Activated CD4-positive, alpha-beta T cell treated with anti-CD3 and anti-CD28 coated beads, Interleukin-10, Interleukin-2, amounts not matched to agents 100 ng/mL and 50 ng/mL, durations not matched to agents 16 hours and 8 hours (primary cell): Measurements from ENCODE around the gene ITFG1.
"Not testable (repeated sequence)": the region's sequence is repeated elsewhere in the genome, so short reads cannot be mapped to it uniquely, and the experiment has no call there.

Source experiments
- DNase-seq: peaks from one replicate; pipeline ENCODE4 v3.0.0-alpha.2; 2020

ITFG1 gene

GRCh38 chr16:47143677-47144558, 316.9 kb downstream of the ITFG1 start, which contains the start of gene NETO2:
TSS of gene NETO2 (minus strand) at chr16:47143945. CDS start at chr16:47143612, 333 bp downstream.
- DNase-seq, result peak; percentile 81

- DNase-seq, result peak; percentile 84
Measured at GRCh38 chr16:47142821-47143676, 317.8 kb downstream of the ITFG1 start.

GRCh38 chr16:47142486-47142820, 318.4 kb downstream of the ITFG1 start:
- DNase-seq, result peak; percentile 44

GRCh38 chr16:47141773-47142485, 318.9 kb downstream of the ITFG1 start:
- peak; percentile 94 for DNase-seq

GRCh38 chr16:47140686-47141085, 320.2 kb downstream of the ITFG1 start:
- no peak for DNase-seq

- no peak for DNase-seq
Measured at GRCh38 chr16:47139561-47140185, 321.2 kb downstream of the ITFG1 start.

- DNase-seq, result not testable (repeated sequence)
Measured at GRCh38 chr16:47137925-47138324, 322.9 kb downstream of the ITFG1 start.

- peak; percentile 73 for DNase-seq
Measured at GRCh38 chr16:47136099-47136842, 324.6 kb downstream of the ITFG1 start.

GRCh38 chr16:47134550-47134949, 326.3 kb downstream of the ITFG1 start:
- DNase-seq, result no peak

GRCh38 chr16:47132308-47132707, 328.6 kb downstream of the ITFG1 start:
- DNase-seq, result no peak

GRCh38 chr16:47129755-47130435, 331.0 kb downstream of the ITFG1 start:
- DNase-seq, result no peak

GRCh38 chr16:47127541-47127940, 333.3 kb downstream of the ITFG1 start:
- DNase-seq, result no peak

- no peak for DNase-seq
Measured at GRCh38 chr16:47125757-47126156, 335.1 kb downstream of the ITFG1 start.

GRCh38 chr16:47113130-47113529, 347.7 kb downstream of the ITFG1 start:
- peak; percentile 17 for DNase-seq

GRCh38 chr16:47110939-47111338, 349.9 kb downstream of the ITFG1 start:
- DNase-seq, result no peak

GRCh38 chr16:47109361-47109760, 351.5 kb downstream of the ITFG1 start:
- peak; percentile 16 for DNase-seq
